HG03442 (cell line): Measurements from ENCODE around the gene CAB39L.

ENCODE experiments used
- ATAC-seq: cut with Tn5 transposase; IDR thresholded peaks from one replicate; pipeline ENCODE4 v1.9.1; 2021; ENCODE audit warnings: mild to moderate bottlenecking, moderate library complexity; ENCODE audit not compliant: unreplicated experiment

The CAB39L gene

DNA sequence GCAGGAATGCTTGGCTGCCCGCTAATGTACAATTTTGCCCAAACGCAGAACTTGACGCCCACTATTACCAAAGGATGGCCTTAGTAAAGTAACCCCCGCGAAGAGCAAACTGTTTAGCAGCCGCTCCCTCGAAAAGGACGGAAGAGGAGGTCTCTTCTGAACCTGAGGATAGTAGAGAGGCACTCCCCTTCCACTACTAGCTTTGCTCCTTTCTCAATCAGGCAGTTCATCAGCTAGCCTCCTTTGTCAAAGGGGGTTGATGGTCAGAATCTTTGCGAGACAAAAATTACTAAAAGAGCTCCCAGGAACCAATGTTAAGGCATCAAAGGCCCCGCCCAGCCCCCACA is 534 bp downstream of the CAB39L start:
- ATAC-seq: no peak

DNA sequence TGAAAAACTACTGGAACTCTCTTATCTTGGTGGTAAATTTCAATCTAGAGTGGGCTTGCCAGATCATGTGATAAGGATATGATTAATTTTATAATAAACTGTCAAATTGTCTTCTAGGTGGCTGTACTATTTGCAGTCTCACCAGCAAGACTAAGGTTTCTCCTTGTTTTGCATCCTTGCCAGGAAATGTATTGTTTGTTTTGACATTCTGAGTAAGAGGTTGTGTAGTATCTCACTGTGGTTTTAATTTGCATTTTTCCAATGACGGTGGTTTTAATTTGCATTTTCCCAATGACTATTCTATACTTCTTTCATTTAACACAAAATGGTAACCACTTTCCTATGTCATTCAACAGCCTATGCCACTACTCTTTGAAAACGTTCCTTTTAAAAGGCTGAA is 2.0 kb downstream of the CAB39L start:
- ATAC-seq: no peak

GRCh38 chr13:49441312-49441711 is 2.6 kb downstream of the CAB39L start:
- ATAC-seq: no peak

DNA sequence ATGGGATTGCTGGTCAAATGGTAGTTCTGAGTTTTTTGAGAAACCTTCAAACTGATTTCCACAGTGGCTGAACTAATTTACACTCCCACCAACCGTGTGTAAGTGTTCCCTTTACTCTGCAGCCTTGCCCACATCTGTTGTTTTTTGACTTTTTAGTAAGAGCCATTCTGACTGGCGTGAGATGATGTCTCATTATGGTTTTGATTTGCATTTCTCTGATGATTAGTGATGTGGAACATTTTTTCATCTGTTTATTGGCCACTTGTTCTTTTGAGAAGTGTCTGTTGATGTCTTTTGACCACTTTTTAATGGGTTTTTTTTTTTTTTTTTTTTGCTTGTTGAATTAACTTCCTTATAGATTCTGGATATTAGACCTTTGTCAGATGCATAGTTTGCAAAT is 4.3 kb downstream of the CAB39L start:
- ATAC-seq: no peak

DNA sequence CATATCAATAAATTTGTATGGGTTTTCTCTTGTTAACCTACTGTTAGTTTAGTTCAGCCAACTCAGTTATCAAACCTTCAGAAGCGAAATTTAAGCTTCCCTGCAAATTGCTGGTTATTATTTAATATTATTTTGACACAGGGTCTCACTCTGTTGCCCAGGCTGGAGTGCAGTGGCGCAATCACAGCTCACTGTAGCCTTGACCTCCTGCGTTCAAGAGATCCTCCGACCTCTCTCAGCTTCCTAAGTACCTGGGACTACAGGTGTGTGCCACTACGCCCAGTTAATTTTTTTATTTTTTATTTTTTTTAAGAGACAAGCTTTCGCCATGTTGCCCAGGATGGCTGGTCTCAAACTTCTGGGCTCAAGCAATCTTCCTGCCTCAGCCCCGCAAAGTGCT is 6.2 kb downstream of the CAB39L start:
- ATAC-seq: no peak

DNA sequence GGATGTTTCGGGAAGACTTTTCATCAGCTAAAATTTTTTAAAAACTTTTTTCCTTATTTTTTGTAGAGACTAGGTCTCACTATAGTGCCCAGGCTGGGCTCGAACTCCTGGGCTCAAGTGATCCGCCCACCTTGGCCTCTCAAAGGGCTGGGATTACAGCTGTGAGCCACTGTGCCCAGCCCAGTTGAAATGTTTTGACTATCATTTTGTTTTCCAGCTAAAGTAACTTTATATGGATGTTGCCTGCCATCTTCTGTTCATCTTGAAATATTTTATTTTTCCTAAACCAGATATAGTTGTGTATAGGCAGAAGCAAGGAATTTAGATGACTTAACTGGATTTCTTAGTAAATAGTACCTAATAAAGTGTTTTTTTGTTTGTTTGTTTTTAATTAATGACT is 7.0 kb downstream of the CAB39L start:
- no peak for ATAC-seq

DNA sequence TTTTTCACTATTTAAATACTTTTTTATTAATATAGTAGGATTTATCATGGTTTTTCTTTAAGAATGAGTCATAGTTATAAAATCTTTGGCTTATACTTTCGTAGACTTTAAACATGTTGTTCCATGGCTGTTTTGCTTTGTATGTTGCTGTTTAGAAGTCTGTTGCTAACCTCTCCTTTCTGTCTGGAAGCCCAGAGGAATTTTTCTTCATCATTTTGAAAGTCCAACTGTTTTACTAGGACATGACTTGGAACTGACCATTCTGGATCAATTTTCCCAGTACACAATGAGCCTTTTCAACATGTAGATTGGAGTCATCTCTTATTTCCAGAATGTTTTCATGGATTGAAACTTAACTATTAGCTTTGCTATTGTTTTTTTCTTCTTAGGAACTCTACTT is 7.9 kb downstream of the CAB39L start:
- no peak for ATAC-seq

DNA sequence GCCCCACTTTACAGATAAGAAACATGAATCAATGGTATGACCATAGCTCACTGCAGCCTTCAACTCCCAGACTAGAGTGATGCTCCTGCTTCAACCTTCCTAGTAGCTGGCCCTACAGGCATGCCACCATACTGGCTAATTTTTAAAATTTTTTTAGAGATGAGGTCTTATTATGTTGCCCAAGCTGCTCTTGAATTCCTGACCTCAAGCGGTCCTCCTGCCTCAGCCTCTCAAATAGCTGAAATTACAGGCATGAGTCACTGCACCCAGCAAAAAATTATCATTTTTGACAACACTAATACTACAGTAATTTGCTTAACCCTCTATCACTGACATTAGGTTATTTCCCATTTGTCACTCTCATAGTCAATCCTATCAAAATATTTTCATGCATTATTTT is 14.7 kb downstream of the CAB39L start:
- ATAC-seq: no peak

DNA sequence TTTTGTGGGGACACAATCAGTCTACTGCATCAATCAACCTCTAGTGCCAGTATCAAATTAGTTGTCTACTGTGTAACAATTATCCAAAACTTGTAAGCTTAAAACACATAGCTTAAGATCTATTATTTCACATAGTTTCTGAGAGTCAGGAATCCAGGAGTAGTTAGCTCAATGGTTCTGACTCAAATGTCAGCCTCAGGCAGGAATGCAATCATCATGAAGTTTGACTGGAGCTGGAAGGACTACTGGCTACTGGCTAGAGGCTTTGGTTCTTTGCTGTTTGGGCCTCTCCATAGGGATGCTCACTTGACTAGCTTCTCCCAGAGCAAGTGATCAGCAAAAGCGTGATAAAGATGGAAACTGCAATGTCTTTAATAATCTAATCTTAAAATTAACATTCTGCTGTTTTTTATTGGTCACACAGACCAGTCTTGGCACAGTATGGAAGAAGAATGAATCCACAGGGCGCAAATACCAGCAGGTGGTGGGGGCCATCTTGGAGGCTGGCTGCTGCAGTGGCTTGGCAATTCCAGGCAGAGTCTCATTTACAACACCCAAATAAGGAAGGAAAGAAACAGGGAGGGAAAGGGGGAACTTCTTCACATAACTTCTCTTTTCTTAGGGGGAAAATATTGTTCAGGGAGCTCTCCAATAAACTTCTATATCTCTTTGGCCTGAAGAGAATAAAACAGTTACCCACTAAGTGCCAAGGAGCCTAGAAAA is 15.7 kb downstream of the CAB39L start:
- no peak for ATAC-seq

DNA sequence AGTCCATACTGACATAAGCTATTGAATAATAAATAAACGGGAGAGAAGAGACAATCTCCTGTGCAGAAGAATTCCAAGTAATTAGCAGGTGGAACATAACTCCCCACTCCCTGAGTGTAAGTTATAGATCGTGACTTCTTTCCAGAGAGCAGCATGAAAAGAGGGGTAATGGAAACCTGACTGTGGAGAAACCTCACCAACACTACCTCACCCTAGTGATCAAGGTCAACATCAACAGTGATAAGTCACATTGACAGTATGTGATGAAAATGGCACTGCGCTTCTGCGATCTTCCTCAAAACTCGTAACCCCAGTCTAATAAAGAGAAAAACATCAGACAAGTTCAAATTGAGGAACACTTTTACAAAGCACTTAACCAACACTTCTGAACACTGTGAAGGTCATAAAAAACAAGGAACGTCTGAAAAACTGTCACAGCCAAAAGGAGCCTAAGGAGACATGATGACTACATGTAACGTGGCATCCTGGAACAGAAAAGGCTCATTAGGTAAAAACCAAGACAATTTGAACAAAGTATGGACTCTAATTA is 19.8 kb downstream of the CAB39L start:
- no peak for ATAC-seq

DNA sequence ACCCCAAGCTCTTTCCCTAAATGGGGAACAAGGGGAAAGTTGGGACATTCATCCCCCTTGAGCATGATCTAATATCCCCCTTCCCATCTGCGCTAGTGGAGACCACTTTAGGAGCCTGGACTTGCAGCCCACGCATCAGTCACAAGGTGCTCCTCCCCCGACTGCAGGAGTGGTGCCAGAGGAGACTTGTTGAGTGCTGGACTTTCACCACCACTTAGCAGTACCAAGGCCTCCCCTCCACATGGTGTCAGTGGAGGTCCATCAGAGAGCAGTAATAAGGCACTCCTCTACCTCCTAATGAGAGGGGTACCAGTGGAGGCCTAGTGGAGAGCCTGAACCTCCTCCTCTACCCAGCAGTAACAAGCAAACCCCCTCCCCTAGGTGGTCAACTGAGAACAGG is 22.5 kb downstream of the CAB39L start:
- no peak for ATAC-seq

GRCh38 chr13:49419276-49419675 is 24.6 kb downstream of the CAB39L start:
- ATAC-seq: no peak

DNA sequence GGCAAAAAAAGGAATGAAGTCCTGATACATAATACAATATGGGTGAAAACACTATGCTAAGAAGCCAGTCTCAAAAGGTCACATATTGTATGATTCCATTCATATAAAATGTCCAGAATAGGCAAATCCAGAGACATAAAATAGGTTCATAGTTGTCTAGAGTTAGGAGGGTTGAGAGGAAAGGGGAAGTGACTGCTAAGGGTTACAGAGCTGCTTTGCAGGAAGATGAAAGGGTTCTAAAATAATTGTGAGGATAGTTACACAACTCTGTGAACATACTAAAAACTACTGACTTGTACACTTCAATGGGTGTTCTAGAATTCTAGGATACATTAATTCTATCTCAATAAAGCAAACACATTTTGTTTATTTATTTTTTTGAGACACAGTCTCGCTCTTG is 25.7 kb downstream of the CAB39L start:
- ATAC-seq: no peak

DNA sequence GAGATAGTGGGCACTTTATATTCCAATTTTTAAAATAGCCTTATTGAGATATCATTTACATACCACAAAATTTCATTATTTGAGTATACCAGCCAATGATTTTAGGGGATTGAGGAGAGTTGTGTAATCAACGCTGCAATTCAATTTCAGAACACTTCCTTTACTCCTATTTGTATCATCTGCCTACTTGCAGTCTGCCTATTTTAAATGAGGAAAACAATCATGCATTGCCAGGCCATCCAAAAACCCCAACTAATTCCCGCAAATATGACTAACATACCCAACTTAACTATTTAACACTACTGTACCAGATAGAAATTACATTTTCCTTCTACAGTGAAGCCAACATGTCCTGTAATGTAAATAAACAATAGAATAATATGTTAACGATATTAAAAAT is 26.7 kb downstream of the CAB39L start:
- ATAC-seq: no peak

GRCh38 chr13:49412749-49413148 is 31.1 kb downstream of the CAB39L start:
- ATAC-seq: no peak

DNA sequence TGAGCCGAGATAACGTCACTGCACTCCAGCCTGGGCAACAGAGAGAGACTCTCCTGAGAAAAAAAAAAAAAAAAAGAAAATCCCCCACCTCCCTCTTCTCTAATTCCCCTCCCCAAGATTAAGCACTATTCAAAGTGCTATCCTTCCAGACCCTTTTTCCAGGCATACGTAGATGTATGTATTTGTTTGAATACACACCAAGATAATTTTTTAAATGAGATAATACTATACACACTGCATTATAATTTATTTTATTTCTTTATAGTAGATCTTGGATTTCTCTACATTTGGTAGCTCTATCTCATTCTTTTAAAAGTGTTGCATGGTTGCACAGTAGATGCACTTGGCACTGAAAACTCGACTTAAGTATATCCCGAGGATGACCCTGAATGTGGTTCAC is 32.5 kb downstream of the CAB39L start:
- no peak for ATAC-seq

DNA sequence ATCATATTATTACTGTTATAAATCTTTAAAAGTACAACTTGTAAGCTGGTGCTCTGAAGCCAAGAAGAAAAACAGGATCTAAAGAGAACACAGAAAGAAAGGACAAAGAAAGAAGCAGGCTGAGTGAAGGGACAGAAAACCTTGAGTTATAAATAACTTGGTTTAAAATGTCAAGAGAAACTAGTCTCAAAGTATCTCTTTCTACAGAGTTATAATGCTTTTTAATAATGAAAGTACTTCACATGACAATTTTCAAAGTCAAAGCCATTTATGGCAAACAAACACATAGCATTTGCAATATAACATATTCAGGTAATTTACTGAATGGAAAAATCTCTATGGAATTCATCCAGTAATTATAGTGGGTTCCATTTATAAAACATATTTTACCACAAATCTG is 33.4 kb downstream of the CAB39L start:
- ATAC-seq: no peak

DNA sequence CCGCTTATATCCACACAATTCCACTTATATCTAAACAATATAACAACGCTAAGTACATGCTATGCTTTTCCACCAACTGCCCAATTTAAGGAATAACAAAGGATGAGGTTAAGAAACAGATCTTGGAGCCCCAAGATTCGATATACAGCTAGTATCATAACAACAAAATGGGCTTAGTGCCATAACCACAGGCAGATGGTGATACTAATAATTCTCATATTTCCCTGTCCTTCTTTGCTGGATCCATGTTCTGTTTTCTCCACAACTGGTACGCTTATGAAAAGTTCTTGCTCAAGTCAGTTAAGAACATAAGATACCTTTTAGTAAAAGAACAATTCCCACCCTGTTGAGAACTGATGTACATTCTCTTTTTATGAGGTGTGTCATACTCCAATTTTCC is 33.9 kb downstream of the CAB39L start:
- no peak for ATAC-seq

GRCh38 chr13:49409008-49409407 is 34.9 kb downstream of the CAB39L start:
- no peak for ATAC-seq

- no peak for ATAC-seq
These were observed 35.9 kb downstream of the CAB39L start for GRCh38 chr13:49407936-49408335.

DNA sequence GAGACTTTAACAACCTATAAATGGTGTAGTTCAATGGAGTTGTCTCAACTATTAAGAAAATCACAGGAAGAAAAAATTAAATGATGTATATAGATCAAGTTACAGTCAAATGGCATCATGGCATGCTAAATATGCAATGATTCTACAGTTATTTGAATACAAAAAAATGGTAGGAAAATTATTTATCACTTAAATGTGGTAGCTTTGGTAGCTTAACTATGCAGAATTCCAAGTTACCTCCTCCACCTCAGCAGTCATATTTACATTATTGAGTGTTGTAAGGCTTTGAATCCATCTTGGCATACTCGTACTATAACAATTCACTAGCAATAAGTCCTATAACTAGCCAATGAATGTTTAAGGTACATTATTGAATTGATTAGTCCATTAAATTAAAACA is 36.8 kb downstream of the CAB39L start:
- no peak for ATAC-seq

GRCh38 chr13:49404703-49405020 is 39.2 kb downstream of the CAB39L start:
- ATAC-seq: no peak

GRCh38 chr13:49403996-49404702 is 39.7 kb downstream of the CAB39L start:
- no peak for ATAC-seq
